HL-60 (cell line): Measurements from ENCODE around the gene CFAP74.

Source experiments
- DNase-seq, 2 experiments: peaks; one replicate each; pipeline ENCODE4 v3.0.0-alpha.2; 2010 to 2020; ENCODE audit warnings: low read depth in 1 of 2, low spot score in 1 of 2
- H3K27ac ChIP-seq: fragments of 250-450 bp; sonication (Bioruptor Pico); replicated peaks from 2 replicates; pipeline ENCODE4 v1.5.1; 2020; ENCODE audit warnings: mild to moderate bottlenecking, moderate library complexity
- H3K27me3 ChIP-seq: fragments of 250-450 bp; sonication (Bioruptor Pico); 2 replicates; pipeline ENCODE4 v1.5.1; 2021; ENCODE audit warnings: mild to moderate bottlenecking, moderate library complexity; ENCODE audit not compliant: insufficient read depth, poor library complexity, severe bottlenecking
- H3K4me3 ChIP-seq: replicated peaks from 2 replicates; pipeline ENCODE4 v1.5.1; 2011; ENCODE audit warnings: mild to moderate bottlenecking, control low read depth, low read length; ENCODE audit not compliant: insufficient read depth
- CTCF ChIP-seq: IDR thresholded peaks from one replicate; pipeline ENCODE4 v1.5.1; 2011; ENCODE audit warnings: low read length, control low read depth, inconsistent platforms; ENCODE audit not compliant: insufficient read depth
- GABPA ChIP-seq: IDR thresholded peaks from 2 replicates; pipeline ENCODE4 v1.6.1; 2012; ENCODE audit warnings: low read depth
- POLR2AphosphoS5 ChIP-seq: IDR thresholded peaks from 2 replicates; pipeline ENCODE4 v1.6.1; 2012; ENCODE audit warnings: low read depth
- SPI1 ChIP-seq: IDR thresholded peaks from 2 replicates; pipeline ENCODE4 v1.6.1; 2012; ENCODE audit warnings: low read depth, mild to moderate bottlenecking, borderline replicate concordance
- TF ChIP-seq, protein P1 (sequence below): IDR thresholded peaks from 2 replicates; pipeline ENCODE4 v1.6.1; 2012; ENCODE audit warnings: low read depth; ENCODE audit not compliant: insufficient replicate concordance

The CFAP74 gene

DNA sequence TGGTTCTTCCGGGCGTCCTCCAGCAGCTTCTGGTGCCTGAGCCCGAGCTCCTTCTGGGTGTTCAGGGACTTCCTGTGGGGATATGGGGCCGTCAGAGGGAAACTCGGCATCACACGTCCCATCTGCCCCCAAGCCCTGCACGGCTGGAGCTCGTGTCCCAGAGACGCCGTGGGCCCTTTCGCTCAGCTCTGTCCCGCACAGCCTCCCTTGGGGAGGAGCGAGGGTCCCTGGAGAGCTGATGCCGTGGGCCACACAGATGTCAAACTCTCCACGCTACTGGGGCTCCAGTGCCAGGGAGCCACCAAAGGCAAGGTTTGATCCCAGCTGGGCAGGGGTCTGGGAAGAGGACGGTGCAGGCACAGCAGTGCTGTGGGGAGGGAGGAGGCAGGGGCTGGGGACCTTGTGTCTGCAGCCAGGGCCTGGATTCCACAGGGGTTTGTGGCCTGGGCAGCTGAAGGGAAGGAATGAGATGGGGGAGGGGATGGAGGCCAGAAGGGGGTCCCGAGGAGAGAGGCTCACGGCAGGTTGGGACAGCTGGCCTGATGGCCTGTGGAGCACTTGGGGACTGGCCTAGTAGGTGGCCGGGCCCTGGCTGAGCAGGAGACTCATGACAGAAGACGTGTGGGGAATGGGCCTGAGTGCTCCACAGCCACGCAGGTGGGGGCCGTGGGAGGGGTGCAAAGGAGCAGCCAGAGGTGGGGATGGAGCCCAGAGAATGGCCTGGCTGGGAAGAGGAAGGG lies 30.4 kb downstream of the CFAP74 start:
- no peak overlapping the region for H3K27ac ChIP-seq
- H3K27me3 ChIP-seq = peaks cover 1% of the 10 kb centered on the region
- H3K4me3 ChIP-seq = no peak overlapping the region
- TF ChIP-seq SPI1 (no peak), GABPA (no peak), POLR2AphosphoS5 (no peak)
- TF ChIP-seq, protein P1, sequence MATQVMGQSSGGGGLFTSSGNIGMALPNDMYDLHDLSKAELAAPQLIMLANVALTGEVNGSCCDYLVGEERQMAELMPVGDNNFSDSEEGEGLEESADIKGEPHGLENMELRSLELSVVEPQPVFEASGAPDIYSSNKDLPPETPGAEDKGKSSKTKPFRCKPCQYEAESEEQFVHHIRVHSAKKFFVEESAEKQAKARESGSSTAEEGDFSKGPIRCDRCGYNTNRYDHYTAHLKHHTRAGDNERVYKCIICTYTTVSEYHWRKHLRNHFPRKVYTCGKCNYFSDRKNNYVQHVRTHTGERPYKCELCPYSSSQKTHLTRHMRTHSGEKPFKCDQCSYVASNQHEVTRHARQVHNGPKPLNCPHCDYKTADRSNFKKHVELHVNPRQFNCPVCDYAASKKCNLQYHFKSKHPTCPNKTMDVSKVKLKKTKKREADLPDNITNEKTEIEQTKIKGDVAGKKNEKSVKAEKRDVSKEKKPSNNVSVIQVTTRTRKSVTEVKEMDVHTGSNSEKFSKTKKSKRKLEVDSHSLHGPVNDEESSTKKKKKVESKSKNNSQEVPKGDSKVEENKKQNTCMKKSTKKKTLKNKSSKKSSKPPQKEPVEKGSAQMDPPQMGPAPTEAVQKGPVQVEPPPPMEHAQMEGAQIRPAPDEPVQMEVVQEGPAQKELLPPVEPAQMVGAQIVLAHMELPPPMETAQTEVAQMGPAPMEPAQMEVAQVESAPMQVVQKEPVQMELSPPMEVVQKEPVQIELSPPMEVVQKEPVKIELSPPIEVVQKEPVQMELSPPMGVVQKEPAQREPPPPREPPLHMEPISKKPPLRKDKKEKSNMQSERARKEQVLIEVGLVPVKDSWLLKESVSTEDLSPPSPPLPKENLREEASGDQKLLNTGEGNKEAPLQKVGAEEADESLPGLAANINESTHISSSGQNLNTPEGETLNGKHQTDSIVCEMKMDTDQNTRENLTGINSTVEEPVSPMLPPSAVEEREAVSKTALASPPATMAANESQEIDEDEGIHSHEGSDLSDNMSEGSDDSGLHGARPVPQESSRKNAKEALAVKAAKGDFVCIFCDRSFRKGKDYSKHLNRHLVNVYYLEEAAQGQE = no peak
- no peak for DNase-seq

- peaks cover 8% of the 10 kb centered on the region for H3K27me3 ChIP-seq
- TF ChIP-seq GABPA (no peak), POLR2AphosphoS5 (no peak), CTCF (no peak), SPI1 (no peak)
- TF ChIP-seq, protein P1 = no peak
- DNase-seq = no peak
- H3K27ac ChIP-seq = no peak overlapping the region
- no peak overlapping the region for H3K4me3 ChIP-seq
These were observed 31.9 kb downstream of the CFAP74 start for GRCh38 chr1:1971688-1972087.

- no peak for DNase-seq
- Histone ChIP-seq H3K27ac (no peak overlapping the region), H3K27me3 (peaks cover 8% of the 10 kb centered on the region), H3K4me3 (no peak overlapping the region)
- TF ChIP-seq POLR2AphosphoS5 = no peak
- TF ChIP-seq GABPA = no peak
- TF ChIP-seq CTCF = no peak
- TF ChIP-seq, protein P1 = no peak
- no peak for TF ChIP-seq SPI1
These were observed 32.6 kb downstream of the CFAP74 start for GRCh38 chr1:1971017-1971416.
